ENCODE data around the gene KAZN.

The KAZN gene

DNA sequence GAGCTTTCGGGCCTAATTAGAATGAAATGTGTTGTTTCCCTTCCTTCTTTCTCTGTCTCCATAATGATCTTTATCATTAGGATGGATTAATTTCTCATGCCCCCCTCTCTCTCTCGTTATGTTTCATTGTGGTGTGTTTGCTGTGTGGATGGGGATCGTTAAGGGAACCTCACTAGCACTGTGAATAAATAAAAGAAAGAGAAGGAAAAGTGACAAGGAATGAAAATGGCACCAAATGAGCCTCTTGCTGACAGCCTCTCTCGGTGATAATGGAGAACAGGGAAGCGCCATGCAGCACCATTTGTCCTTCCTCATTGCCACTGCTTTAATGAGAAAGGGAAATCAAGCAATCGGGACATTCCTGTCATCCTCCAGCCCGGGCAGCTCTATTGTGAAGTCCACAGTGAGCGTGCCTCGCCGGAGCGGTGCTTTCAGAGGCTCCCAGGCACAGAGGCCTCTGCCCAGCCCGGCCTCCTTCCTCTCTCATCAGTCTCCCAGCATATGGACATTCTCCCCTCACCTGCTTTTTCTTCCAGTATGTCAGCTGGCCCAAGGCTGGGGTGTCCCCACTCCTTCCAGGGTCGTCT is 289.4 kb downstream of the KAZN start:
- no peak for DNase-seq (ENCODE audit: low read depth)

DNA sequence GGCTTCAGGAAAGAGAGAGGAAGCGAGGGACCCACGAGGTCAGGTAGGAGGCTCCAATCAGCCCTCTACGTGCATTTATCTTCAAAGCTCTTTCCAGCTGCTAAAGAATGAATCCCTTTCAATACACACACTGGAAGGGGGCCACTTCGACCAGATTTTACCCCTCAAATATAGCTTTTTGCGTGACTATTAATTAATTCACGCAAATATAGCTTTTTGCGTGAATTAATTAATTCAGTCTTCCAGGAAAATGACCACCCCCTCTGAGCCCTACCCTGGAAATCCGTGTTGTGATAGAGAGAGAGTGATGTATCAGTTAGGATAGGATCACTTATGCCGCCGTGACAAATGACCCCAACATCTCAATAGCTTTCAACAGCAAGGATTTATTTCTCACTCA is 289.9 kb downstream of the KAZN start:
- no peak for DNase-seq (ENCODE audit: low read depth)

GRCh38 chr1:14889825-14890440 is 291.4 kb downstream of the KAZN start:
- no peak for DNase-seq (ENCODE audit: low read depth)

DNA sequence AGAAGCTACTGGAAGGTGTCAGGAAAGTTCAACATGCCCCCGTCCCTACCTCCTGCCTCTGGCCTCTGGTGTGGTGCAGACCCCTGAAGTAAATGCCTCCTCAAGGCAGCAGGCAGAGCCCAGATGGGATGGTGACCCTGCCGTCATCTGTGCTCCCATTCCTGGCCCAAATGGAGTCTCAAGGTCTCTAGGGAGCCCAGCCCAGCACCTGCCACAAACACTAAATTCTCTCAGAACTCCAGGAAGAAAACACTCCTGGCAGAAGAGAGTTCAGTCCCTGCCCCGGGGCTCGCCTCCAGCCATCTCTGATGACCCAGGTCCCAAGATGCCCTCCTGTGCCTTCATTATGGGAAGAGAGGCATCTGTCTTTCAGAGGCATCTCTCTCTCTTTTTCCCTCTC is 293.5 kb downstream of the KAZN start:
- no peak for DNase-seq (ENCODE audit: low read depth)

GRCh38 chr1:14894811-14895560 is 296.5 kb downstream of the KAZN start:
- DNase-seq (ENCODE audit: low read depth) = no peak

GRCh38 chr1:14895727-14896126 is 297.2 kb downstream of the KAZN start:
- DNase-seq (ENCODE audit: low read depth) = no peak

DNA sequence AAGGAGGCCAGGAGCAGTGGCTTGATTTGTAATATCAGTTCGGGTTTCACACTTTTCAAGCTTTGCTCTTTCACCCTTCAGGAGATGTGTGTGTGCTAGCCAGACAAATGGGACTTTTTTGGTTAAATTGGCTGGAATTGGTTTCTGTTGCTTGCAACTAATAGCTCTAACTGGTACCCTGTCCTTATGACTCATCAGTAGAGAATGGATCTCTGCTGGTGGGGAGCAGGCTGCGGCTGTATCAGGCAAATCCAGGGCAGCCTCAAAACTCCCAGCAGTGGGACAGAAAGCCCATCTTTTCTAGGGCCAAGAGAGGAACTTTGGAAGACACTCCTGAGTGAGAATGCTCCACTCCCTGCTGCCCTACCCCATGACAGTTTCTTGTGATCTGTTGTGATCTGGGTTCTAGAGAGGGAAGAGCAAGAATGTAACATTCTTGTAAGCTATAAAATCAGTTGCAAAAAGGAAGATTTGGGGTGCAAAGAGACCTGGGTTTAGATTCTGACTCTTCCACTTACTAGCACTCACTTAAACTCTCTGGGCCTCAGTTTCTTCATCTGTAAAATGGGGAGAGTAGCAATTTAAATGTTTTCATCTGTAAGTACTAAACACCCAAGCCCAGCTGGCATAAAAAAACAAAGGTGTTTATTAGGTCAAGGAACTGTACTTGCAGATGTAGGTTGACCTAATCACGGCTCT is 298.0 kb downstream of the KAZN start:
- DNase-seq (ENCODE audit: low read depth) = no peak

DNA sequence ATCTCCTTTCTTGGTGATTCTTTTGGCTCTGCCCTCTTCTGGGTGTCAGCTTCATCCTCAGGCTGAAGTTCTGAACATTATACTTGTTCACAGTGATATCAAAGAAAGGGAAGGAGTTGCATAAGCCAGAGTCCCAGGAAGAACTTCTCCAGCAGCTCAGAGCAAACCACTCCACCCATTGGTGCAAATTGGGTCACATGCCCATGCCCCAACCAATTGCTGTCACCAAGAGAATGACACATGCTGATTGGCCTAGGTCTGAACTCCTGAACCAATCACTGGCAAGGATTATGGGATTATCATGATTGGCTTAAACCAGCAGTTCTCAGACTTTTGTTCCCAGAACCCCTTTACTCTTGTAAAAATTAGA is 298.6 kb downstream of the KAZN start:
- DNase-seq (ENCODE audit: low read depth) = no peak

DNA sequence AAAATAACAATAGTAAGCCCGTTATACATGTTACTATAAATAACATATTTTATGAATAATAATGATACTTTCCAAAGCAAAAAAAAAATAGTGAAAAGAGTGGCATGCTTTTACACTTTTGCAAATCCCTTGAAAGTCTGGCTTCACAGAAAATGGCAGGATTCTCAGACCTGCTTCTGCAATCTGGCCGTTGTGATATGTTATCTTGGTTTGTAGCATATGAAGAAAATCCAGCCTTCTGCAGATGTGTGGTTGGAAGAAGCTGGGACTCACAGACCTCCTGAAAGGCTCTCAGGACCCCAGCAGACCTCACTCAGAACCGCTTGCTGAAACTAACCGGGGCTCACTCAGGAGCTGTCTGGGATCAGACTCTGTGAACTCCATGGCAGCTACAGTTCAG is 299.1 kb downstream of the KAZN start:
- no peak for DNase-seq (ENCODE audit: low read depth)

- DNase-seq (ENCODE audit: low read depth) = no peak
These were observed 299.6 kb downstream of the KAZN start for GRCh38 chr1:14897997-14898645.

- no peak for DNase-seq (ENCODE audit: low read depth)
These were observed 301.2 kb downstream of the KAZN start for GRCh38 chr1:14899686-14900085.

- DNase-seq (ENCODE audit: low read depth) = no peak
These were observed 303.0 kb downstream of the KAZN start for GRCh38 chr1:14901371-14901954.

DNA sequence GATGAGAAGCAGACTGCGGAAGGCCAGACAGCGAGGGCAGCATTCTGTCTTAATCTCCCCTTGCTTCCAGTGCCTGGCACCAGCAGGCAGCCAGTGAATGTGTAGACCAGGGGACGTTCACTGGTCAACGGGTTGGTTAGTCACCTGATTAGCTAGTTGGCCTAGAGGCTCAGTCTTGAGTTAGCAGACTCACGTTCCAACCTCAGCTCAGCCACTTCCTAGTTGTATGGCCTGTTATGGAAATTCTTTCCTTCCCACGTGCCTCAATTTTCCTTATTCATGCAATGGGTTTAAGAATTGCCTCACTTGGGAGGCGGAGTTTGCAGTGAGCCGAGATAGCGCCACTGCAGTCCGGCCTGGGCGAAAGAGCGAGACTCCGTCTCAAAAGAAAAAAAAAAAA is 305.4 kb downstream of the KAZN start:
- DNase-seq (ENCODE audit: low read depth) = no peak

DNA sequence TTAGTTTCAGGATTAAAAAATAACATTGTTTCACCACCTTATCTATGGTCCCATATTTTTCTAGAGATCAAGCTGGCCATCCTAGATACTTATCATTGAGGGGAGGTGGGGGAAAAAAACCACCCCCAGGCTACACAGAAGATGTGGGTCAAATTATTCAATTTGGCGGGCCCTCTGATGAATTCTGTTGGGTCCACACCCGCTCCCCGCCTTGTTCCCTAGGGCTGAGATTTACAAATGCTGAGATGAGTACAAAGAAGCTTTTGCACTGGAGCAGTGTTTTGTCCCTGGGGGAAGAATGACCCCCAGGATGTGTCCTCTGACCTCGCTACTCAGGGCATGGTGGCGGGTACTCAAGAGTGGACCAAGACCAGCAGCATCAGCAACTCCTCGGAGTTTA is 308.2 kb downstream of the KAZN start:
- no peak for DNase-seq (ENCODE audit: low read depth)

GRCh38 chr1:14907416-14907815 is 308.9 kb downstream of the KAZN start:
- DNase-seq (ENCODE audit: low read depth) = no peak

DNA sequence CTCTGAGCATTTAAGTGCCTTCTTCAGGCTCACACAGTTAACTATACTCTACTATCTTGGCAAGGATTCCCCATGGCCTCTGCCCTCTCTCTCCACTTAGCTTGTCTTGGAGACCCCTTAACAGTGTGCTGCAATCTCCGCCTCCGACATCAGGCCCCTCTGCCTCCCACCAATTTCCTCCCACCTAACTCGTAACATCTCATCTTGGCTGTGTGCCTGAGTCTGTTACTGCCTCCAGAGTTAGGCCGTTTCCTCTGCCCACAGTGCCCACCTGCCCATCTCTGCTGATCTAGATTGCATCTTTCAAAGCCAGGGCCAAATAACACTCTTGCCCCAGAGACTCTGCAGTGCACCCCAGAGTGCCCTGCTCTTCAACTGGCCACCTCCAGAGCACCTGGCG is 310.8 kb downstream of the KAZN start:
- no peak for DNase-seq (ENCODE audit: low read depth)

GRCh38 chr1:14909920-14910460 is 311.5 kb downstream of the KAZN start:
- DNase-seq (ENCODE audit: low read depth) = no peak

- no peak for DNase-seq (ENCODE audit: low read depth)
These were observed 312.7 kb downstream of the KAZN start for GRCh38 chr1:14910984-14911721.

DNA sequence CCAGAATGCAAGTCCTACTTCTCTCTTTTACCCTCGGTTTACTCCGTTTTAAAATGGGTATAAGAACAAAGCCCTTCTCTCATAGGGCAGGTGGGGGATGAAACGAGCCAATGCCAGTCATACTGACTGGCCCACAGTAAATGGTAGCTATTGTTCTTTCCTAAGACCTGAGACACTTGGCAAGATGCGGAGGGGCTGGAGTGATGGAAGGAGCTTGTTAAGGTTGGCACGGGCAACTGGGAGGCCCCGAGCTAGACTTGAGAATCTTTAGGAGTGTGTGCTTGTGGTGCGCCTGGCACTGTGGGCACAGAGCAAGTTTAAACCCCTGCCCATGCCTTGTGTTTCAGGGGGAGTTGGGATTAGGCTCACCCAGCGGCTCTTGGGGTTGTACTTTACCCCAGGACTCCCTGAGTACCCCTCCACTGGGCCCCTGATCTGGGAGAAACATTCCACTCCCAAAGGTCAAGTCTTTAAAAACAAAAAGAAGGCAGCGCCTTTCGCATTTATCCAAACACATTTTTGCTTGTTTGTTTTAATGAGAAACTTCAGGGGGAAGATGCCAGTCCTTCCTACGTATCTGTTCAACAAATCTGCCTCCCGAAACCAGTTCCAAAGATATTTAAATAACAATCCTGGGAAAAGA is 314.5 kb downstream of the KAZN start:
- no peak for DNase-seq (ENCODE audit: low read depth)

DNA sequence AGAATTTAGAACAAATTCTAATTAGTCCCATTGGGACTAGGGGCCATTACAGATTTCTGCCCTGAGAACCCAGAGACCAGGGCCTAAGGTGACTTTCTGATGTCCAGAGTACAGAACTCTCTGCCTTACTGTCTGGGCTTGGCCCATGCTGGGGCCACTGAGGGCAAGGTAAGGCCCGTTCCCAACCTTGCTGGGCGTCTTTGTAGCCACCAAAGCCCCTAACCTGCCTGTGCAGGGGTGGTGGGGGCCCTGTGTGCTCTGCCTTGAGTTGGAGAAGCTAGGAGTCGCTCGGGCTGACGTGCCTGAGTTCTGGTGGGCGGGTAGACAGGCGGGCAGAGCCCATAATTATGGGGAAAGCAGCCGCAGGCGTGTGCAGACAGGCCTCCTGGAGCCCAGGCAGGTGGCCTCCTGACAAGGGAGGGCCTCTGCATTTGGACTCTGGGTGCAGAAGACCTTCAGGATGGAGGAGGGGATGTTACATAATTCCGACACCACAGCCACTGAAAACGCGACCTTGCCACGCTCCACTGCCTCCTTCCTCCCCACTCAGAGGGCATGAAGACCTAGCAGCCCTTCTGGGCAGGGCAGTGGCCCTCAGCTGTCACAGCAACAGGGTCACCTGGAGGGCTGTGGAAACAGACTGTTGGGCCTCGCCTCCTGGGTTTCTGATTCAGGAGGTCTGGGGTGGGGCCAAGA is 315.1 kb downstream of the KAZN start:
- no peak for DNase-seq (ENCODE audit: low read depth)
